ENCODE results near the gene TM2D3.

Gene TM2D3

GRCh38 chr15:101675796-101676582 lies 23.8 kb upstream of the TM2D3 start:
- DNase-seq (ENCODE audit: low read depth in 1 of 2, low spot score in 1 of 2) = no peak
- Histone ChIP-seq H3K4me3 (replicated peaks; ENCODE audit: insufficient read depth, low read length) (no peak overlapping the region), H3K27me3 (ENCODE audit: insufficient read depth, poor library complexity, severe bottlenecking) (no peaks in the 10 kb centered on the region), H3K27ac (replicated peaks) (no peak overlapping the region)
- TF ChIP-seq REST (IDR thresholded peaks at IDR 0.05; ENCODE audit: insufficient replicate concordance, low read depth) (no peak), POLR2AphosphoS5 (IDR thresholded peaks at IDR 0.05; ENCODE audit: low read depth) (no peak), CTCF (IDR thresholded peaks at IDR 0.05; ENCODE audit: insufficient read depth, low read length) (no peak), SPI1 (IDR thresholded peaks at IDR 0.05; ENCODE audit: borderline replicate concordance, low read depth) (no peak)

- no peak for DNase-seq (ENCODE audit: low read depth in 1 of 2, low spot score in 1 of 2)
- Histone ChIP-seq H3K4me3 (replicated peaks; ENCODE audit: insufficient read depth, low read length) (no peak overlapping the region), H3K27me3 (ENCODE audit: insufficient read depth, poor library complexity, severe bottlenecking) (no peaks in the 10 kb centered on the region), H3K27ac (replicated peaks) (no peak overlapping the region)
- TF ChIP-seq GABPA (IDR thresholded peaks at IDR 0.05; ENCODE audit: low read depth) (no peak), CTCF (IDR thresholded peaks at IDR 0.05; ENCODE audit: insufficient read depth, low read length) (no peak), POLR2AphosphoS5 (IDR thresholded peaks at IDR 0.05; ENCODE audit: low read depth) (no peak), REST (IDR thresholded peaks at IDR 0.05; ENCODE audit: insufficient replicate concordance, low read depth) (no peak), SPI1 (IDR thresholded peaks at IDR 0.05; ENCODE audit: borderline replicate concordance, low read depth) (no peak)
These were observed 22.8 kb upstream of the TM2D3 start for GRCh38 chr15:101675015-101675414.

GRCh38 chr15:101672298-101672697 lies 20.1 kb upstream of the TM2D3 start:
- Histone ChIP-seq H3K27ac (replicated peaks) (no peak overlapping the region), H3K27me3 (ENCODE audit: insufficient read depth, poor library complexity, severe bottlenecking) (no peaks in the 10 kb centered on the region), H3K4me3 (replicated peaks; ENCODE audit: insufficient read depth, low read length) (no peak overlapping the region)
- no peak for TF ChIP-seq SPI1 (IDR thresholded peaks at IDR 0.05; ENCODE audit: borderline replicate concordance, low read depth)
- no peak for TF ChIP-seq GABPA (IDR thresholded peaks at IDR 0.05; ENCODE audit: low read depth)
- no peak for TF ChIP-seq CTCF (IDR thresholded peaks at IDR 0.05; ENCODE audit: insufficient read depth, low read length)
- no peak for TF ChIP-seq REST (IDR thresholded peaks at IDR 0.05; ENCODE audit: insufficient replicate concordance, low read depth)
- no peak for TF ChIP-seq POLR2AphosphoS5 (IDR thresholded peaks at IDR 0.05; ENCODE audit: low read depth)
- no peak for DNase-seq (ENCODE audit: low read depth in 1 of 2, low spot score in 1 of 2)

All from HL-60 (cell line).